Body of pancreas (tissue), 4 donors: ENCODE results near the gene RAPGEF5. TPM values are rescaled to one million over a fixed set of nuclear protein-coding genes. Genes with fewer than 3 reads are reported as not detected.

Experiments
- ATAC-seq: fragments of 150-250 bp; one replicate; pipeline ENCODE4 v1.9.1; 2016
- DNase-seq, 4 donors: peaks; one replicate each; pipeline ENCODE4 v3.0.0-alpha.2; 2019
- H3K27ac ChIP-seq, 4 donors: fragments of 200-600 bp; sonication (generic); 1 replicate in 3 of 4; 2 replicates in 1 of 4; pipeline versions ENCODE4 v1.5.1 to v1.6.1; 2016 to 2019; ENCODE audit warnings: mild to moderate bottlenecking in 1 of 4, mixed read lengths in 1 of 4, moderate library complexity in 1 of 4
- H3K27me3 ChIP-seq, 2 donors: fragments of 200-600 bp; sonication (generic); one replicate each; pipeline ENCODE4 v1.6.0; 2016; ENCODE audit warnings: mild to moderate bottlenecking in 1 of 2
- H3K36me3 ChIP-seq, 2 donors: fragments of 200-600 bp; sonication (generic); replicated peaks in 1 of 2; 2 replicates each; pipeline ENCODE4 v1.5.1; 2016; ENCODE audit warnings: low read depth in 2 of 2; ENCODE audit not compliant: insufficient read depth in 1 of 2
- H3K4me1 ChIP-seq: fragments of 200-600 bp; sonication (generic); one replicate; pipeline ENCODE4 v1.6.0; 2016
- H3K4me3 ChIP-seq, 2 donors: fragments of 200-600 bp; sonication (generic); 1 replicate in 1 of 2; 2 replicates in 1 of 2; pipeline ENCODE4 v1.5.1; 2016 to 2019
- H3K9me3 ChIP-seq, 3 donors: fragments of 200-600 bp; sonication (generic); 1 replicate in 2 of 3; 2 replicates in 1 of 3; pipeline ENCODE4 v1.5.1; 2016
- POLR2A ChIP-seq, 3 donors: fragments of 450-650 bp; IDR thresholded peaks; one replicate each; pipeline ENCODE4 v1.6.1; 2016; ENCODE audit warnings: antibody characterized with exemption in 3 of 3, mild to moderate bottlenecking in 2 of 3
- WGBS, 2 donors: methylation state at CpG; one replicate each; pipeline ENCODE4 v1.1.5; 2017; 5-methylcytosine and 5-hydroxymethylcytosine counted together
- intact Hi-C: fragments of 100-400 bp; cut with DNase I; formaldehyde crosslinking; loops from one replicate; pipeline ENCODE4 v1.15.1; 2023
- total RNA-seq, 2 donors: library from RNA; depleted of rRNA; stranded (reverse); fragments of >200 nt; gene quantifications; one replicate each; pipeline ENCODE4 v1.1.0, GENCODE V29; 2016
- TF ChIP-seq, protein P1 (sequence below), 7 experiments: fragments of 450-650 bp in 4 of 7; fragments of 200-600 bp in 3 of 7; sonication (generic) in 3 of 7; IDR thresholded peaks; one replicate each; pipeline ENCODE4 v1.5.1; 2016 to 2019; ENCODE audit warnings: antibody characterized with exemption in 7 of 7

RAPGEF5 gene
- total RNA-seq, 2 donors from 2014 or later = 68.0 to 151 TPM

DNA sequence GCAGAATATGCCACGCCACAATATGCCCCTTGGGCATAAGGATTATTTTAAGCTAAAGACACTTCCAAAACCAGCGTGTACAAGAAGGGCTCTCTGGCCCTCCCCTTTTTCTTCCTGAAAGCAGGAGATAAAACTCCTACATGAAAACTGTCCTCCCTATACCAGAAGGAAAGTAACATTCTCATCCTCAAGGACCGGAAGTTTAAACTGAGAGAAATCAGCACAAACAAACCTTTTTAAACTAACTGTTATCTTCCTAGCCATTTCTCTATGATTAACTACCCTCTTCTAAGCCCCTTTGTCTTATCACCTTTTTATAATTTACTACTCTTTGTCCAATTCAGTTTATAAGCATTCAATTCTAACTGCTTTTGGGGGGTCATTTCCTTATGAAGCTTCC, 16.4 kb upstream of the RAPGEF5 start:
- peak overlapping the region; percentile 22 to 44 (median 34) for H3K27ac ChIP-seq
- intact Hi-C loops = no loop called here
- H3K36me3 ChIP-seq = no peaks in the 10 kb centered on the region
- no peaks in the 10 kb centered on the region for H3K9me3 ChIP-seq
- no peak for TF ChIP-seq POLR2A (IDR thresholded peaks at IDR 0.05)
- DNase-seq = no peak
- ATAC-seq = no peak
- peaks cover 18% of the 10 kb centered on the region for H3K4me1 ChIP-seq
- H3K27me3 ChIP-seq = no peaks in the 10 kb centered on the region
- WGBS, 2 donors = 37% methylated on average over 3 of the region's 3 CpGs
- H3K4me3 ChIP-seq = no peak overlapping the region

DNA sequence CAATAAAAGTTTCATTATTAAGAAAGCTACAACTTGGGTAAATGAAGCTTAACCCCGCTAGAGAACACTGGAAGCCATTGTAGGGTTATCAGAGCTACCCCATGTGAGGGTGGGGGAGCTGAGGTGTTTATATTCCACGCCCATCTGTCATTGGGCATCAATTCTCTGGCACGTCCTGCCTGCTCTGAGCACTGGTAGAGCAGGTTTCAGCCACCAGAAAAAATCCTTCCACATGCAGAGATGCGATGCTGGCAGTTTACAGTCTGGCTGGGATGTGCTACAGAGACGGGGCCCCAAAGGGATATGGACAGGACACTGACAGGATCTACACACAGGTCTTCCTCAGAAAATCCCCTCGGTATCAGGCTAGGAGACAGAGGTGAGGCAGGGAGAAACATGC, 15.9 kb upstream of the RAPGEF5 start:
- Histone ChIP-seq H3K36me3 (no peaks in the 10 kb centered on the region), H3K4me3 (no peak overlapping the region), H3K4me1 (peaks cover 18% of the 10 kb centered on the region), H3K9me3 (no peaks in the 10 kb centered on the region), H3K27ac (peak overlapping the region; percentile 22 to 44 (median 34)), H3K27me3 (no peaks in the 10 kb centered on the region)
- peak; percentile 83 for ATAC-seq
- peak; percentile 45 to 69 (median 63) for DNase-seq
- WGBS, 2 donors = 10 to 18% methylated on average over 6 of the region's 6 CpGs
- intact Hi-C loops = no loop called here
- TF ChIP-seq, protein P1, sequence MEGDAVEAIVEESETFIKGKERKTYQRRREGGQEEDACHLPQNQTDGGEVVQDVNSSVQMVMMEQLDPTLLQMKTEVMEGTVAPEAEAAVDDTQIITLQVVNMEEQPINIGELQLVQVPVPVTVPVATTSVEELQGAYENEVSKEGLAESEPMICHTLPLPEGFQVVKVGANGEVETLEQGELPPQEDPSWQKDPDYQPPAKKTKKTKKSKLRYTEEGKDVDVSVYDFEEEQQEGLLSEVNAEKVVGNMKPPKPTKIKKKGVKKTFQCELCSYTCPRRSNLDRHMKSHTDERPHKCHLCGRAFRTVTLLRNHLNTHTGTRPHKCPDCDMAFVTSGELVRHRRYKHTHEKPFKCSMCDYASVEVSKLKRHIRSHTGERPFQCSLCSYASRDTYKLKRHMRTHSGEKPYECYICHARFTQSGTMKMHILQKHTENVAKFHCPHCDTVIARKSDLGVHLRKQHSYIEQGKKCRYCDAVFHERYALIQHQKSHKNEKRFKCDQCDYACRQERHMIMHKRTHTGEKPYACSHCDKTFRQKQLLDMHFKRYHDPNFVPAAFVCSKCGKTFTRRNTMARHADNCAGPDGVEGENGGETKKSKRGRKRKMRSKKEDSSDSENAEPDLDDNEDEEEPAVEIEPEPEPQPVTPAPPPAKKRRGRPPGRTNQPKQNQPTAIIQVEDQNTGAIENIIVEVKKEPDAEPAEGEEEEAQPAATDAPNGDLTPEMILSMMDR (IDR thresholded peaks at IDR 0.05) = no peak
- TF ChIP-seq POLR2A (IDR thresholded peaks at IDR 0.05) = no peak

DNA sequence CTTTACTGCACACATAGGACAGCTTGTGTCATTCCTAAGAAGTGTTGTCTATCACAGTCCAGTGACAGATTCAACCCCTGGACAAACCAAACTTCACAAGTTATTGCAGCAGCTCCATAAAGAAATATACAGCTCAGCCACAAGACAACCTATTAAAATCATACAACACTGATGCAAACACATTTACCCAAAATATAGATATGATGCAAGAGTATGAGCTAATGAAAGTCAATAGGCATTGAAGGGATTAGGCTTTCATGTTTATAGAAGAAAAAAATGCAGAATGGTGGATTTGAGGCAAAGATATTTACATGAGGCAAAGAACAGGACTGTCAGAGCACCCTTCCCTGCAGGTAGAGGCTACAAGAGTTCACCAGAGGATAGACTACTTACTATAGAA, 14.9 kb upstream of the RAPGEF5 start:
- no peaks in the 10 kb centered on the region for H3K36me3 ChIP-seq
- no peak for DNase-seq
- no peak for ATAC-seq
- H3K4me3 ChIP-seq = no peak overlapping the region
- no peaks in the 10 kb centered on the region for H3K9me3 ChIP-seq
- H3K27me3 ChIP-seq = no peaks in the 10 kb centered on the region
- H3K4me1 ChIP-seq = peaks cover 18% of the 10 kb centered on the region
- no peak overlapping the region for H3K27ac ChIP-seq
- intact Hi-C loops = no loop called here
- TF ChIP-seq POLR2A (IDR thresholded peaks at IDR 0.05) = no peak
- TF ChIP-seq, protein P1 (IDR thresholded peaks at IDR 0.05) = no peak

GRCh38 chr7:22364900-22365299, 7.9 kb upstream of the RAPGEF5 start:
- ATAC-seq (no peak), DNase-seq (no peak)
- intact Hi-C loops = no loop called here
- no peak for TF ChIP-seq POLR2A (IDR thresholded peaks at IDR 0.05)
- TF ChIP-seq, protein P1 (IDR thresholded peaks at IDR 0.05) = no peak
- no peaks in the 10 kb centered on the region for H3K9me3 ChIP-seq
- H3K4me1 ChIP-seq = peaks cover 11% of the 10 kb centered on the region
- H3K27me3 ChIP-seq = no peaks in the 10 kb centered on the region
- H3K27ac ChIP-seq = no peak overlapping the region
- H3K4me3 ChIP-seq = no peak overlapping the region
- H3K36me3 ChIP-seq = no peaks in the 10 kb centered on the region
- 90 to 92% methylated on average over 2 of the region's 2 CpGs for WGBS, 2 donors

- Histone ChIP-seq H3K9me3 (peaks cover 0 to 3% (median 0%) of the 10 kb centered on the region in 3 donors), H3K4me3 (no peak overlapping the region), H3K27ac (no peak overlapping the region), H3K36me3 (no peaks in the 10 kb centered on the region), H3K4me1 (peaks cover 11% of the 10 kb centered on the region), H3K27me3 (no peaks in the 10 kb centered on the region)
- no peak for ATAC-seq
- 86 to 88% methylated on average over 4 of the region's 4 CpGs for WGBS, 2 donors
- DNase-seq = no peak
- TF ChIP-seq, protein P1 (IDR thresholded peaks at IDR 0.05) = no peak
- TF ChIP-seq POLR2A (IDR thresholded peaks at IDR 0.05) = no peak
- intact Hi-C loops = no loop called here
These were observed 6.9 kb upstream of the RAPGEF5 start for GRCh38 chr7:22363756-22364422.
